ENCODE measurements around the gene L2HGDH.
"Not testable (repeated sequence)": the region's sequence is repeated elsewhere in the genome, so short reads cannot be mapped to it uniquely, and the experiment has no call there.

L2HGDH gene

DNA sequence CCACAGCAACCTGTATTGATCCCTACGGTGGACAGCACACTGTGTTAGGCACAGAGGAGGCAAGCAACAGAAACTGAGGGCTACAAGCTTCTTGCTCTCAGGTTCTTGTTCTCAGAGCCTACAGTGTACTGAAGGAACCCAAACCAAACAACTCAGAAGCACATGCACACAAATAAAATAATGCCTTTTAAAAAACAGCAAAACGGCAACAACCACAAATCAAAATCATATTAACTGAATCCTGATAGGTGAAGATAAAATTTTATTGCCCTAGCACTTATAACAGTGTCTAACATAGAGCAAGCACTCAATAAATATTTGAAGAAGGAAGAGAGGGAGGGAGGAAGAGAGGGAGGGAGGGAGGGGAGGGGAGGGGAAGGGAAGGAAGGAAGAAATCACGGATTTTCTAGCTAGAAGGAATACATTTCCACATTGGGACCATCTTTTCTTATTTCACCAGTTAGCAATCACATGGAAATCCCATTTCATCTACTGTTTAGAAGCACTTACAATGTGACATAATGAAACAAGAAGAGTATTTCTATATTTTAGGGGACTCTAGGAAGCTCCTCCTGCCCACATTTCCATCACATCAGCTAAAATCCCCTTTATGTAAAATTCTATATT, 27.3 kb upstream of the L2HGDH start:
- DNase-seq (ENCODE audit: low spot score) = no peak

DNA sequence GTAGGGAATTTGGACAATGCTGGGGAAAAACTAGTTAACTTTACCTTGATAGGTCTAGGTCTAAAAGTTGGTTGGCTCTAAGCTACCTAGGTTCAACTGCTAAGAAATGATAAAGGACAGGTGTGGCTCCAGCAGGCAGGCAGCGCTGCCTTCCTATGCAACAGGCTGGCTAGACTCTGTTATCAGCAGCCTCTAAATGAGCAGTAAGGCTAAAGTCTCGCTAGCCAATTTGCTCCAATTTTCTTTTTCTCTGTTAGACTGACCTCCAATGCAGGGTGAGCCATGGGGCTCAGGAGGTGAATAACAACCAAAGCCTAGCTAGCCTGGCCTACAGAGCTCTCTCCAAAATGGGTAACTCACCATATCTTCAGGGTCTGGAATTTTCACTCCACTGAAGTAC, 26.6 kb upstream of the L2HGDH start:
- no peak for DNase-seq (ENCODE audit: low spot score)

DNA sequence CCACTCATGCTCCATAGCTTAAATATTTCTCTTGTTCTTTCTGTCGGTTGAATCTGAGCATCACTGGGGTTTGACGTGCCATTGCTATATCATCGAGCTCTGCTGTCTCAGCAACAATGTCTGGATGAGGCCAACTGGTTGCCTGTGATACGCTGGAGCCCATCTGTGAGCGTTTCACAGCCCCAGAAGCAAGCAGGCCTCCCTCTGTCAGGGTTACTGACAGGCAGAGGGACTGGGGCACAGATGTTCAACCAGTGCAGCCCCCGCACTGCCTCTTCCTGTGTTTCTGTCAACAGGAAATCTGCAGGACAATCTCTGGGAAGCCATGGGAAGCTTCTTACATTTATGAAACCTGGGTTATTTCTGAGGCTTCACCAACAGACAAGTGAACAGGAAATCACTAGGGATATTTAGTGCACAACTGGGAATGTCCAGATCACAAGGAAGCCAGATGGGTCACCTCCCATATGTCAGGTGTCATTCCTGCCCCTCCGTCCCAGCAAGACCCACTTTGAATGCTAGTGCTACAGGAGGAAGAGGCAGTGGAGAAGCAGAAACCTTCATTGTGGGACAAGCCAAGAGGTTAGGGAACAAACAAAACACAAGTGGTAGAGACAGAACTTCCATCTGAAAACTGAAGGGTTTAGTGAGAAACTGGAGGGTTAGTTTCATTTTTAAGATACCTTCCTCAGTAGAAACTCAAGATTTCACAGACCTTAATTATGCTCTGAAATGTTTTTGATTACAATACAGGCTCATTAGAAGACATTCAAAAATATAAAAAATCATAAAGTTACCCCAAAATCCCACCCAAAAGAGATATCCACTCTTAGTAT, 24.2 kb upstream of the L2HGDH start:
- DNase-seq (ENCODE audit: low spot score) = no peak

DNA sequence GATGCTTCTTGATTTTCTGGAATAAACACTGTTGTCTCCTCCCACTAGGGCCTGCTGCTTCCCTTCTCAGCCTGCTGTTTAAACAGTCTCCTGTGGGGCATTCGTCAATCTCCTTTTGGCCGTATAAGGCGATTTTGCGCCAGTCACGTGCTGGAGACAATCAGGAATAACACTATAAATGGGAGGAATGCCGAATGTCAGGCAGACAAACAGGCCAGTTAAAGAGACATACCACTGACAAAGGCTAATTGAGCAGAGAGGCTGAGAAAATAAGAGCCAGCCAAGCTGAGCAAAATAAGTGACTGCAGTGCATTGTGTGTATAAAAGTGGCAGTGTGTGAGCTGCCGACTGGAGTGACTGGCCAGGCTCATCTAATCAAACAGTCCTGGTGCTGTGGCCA, 23.4 kb upstream of the L2HGDH start:
- peak; percentile 47 for DNase-seq (ENCODE audit: low spot score)

DNA sequence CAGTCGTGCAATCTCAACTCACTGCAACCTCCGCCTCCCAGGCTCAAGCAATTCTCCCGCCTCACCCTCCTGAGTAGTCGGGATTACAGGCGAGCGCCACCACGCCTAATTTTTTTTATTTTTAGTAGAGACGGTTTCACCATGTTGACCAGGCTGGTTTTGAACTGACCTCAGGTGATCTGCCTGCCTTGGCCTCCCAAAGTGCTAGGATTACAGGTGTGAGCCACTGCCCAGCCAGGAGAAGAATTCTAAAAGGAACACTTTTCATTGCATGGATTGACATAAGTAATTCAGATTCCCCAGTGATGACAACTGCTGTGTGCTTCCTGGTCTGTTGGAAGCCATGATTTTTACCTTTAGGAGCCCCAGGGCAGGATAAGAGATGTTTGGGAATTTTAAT, 22.2 kb upstream of the L2HGDH start:
- peak; percentile 33 for DNase-seq (ENCODE audit: low spot score)

DNA sequence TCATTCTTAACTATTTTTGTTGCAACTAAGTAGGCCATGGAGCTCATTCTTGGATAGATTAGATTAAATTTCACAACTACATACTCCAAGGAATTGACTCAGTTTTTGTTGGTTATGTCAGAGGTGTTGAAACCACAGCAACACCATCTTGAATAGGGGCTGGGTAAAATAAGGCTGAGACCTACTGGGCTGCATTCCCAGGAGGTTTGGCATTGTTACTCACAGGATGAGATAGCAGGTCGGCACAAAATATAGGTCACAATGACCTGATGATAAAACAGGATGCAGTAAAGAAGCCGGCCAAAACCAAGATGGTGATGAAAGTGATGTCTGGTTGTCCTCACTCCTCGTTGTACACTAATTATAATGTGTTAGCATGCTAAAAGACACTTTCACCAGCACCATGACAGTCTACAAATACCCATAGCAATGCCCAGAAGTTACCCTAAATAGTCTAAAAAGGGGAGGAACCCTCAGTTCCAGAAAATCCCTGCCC, 21.0 kb upstream of the L2HGDH start:
- DNase-seq (ENCODE audit: low spot score) = peak; percentile 50

DNA sequence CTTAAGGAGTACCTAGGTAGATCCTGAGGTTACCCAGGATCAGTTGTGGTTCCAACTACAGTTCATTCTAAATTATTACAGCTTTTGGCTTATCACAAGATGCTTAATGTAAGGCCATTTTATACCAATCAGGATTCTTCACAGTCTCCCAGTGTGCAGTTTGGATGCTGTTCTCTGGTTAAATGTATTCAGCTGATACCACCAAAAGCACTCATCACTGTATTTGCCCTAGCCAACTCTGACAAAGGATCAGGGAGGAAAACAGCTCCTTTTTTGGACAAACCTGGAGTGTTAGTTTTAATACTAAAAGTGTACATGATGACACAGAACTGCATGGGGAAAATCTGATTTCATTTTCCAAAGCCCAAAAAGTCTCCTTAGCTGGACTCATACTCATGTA, 19.6 kb upstream of the L2HGDH start:
- no peak for DNase-seq (ENCODE audit: low spot score)

DNA sequence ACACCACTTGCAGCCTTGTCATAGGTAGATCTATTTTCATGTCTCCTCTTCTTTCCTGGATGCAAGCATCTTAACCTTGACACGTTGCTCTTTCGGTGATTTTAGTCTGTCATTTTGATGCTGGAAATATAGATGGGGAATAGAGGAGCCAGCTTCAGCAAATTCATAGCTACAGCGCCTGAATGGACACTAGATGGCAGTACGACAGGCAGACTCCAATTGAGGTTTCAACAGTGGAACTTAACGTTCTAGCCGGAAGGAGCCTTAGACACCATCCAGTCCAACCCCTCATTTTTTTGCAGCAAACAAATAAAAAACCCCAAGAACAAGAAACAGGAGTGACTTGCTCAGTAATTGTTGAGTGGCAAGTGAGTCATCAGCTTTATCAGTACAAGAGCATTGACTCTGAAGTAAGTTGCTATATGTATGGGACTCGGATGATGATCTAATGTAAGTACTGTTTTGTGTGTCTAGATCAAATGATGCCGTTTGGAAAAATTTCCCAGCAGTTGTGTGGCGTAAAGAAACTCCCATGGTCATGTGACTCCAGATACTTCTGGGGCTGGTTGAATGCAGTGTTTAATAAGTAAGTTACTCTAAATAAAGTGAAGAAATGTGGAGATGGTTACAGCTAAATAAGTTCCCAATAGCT, 9.1 kb upstream of the L2HGDH start:
- DNase-seq (ENCODE audit: low spot score) = peak; percentile 93

DNA sequence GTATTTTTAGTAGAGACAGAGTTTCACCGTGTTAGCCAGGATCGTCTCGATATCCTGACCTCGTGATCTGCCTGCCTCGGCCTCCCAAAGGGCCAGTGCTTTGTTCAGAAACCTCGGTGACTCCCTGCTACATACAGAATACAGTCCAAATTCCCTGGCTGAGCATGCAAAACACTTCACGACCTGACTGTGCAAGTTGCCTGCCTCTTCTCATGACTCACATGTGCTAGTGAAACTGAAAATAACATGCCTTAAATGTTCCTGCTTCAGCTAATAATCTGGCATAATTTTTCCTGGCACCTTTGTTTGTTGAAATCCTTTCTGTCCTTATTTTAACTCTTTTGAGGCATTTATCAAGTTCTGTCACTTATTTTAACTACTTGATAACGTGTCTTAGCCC, 8.3 kb upstream of the L2HGDH start:
- DNase-seq (ENCODE audit: low spot score) = peak; percentile 66

DNA sequence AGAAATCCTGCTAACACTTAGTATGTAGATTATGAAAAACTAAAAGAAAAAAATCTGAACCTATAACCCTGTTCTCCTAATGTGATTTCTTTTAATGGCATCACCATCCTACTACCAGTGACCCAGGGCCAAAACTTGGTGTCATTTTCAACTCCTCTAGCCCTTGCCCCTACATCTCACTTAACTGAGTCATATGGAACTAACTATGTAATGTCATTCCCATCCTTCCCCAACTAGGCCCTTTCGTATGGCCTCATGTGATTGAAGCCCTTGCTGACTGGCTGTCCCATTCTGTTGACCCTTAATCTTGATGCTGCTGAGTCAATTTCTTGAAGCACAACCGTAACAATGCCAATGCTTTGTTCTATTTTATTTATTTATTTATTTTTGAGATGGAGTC, 7.7 kb upstream of the L2HGDH start:
- peak; percentile 27 for DNase-seq (ENCODE audit: low spot score)

DNA sequence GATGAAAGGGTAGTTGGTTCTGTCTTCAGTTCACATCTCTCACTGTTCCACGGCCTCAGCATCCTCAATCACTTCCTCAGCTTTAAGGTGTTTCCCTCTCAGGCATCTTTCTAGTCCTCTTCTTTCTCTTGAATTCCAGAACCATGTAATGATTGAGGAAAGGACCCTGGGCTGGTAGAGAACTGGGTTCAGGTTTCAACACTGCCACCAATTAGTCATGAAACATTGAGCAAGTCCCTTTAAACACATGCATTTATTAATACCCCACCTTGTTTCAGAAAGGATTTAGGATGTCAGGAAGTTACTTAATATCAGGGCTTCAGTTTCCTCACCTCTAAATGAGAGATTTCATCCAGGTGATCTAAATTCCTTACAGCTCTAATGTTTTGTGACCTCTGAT, 7.3 kb upstream of the L2HGDH start:
- DNase-seq (ENCODE audit: low spot score) = no peak

DNA sequence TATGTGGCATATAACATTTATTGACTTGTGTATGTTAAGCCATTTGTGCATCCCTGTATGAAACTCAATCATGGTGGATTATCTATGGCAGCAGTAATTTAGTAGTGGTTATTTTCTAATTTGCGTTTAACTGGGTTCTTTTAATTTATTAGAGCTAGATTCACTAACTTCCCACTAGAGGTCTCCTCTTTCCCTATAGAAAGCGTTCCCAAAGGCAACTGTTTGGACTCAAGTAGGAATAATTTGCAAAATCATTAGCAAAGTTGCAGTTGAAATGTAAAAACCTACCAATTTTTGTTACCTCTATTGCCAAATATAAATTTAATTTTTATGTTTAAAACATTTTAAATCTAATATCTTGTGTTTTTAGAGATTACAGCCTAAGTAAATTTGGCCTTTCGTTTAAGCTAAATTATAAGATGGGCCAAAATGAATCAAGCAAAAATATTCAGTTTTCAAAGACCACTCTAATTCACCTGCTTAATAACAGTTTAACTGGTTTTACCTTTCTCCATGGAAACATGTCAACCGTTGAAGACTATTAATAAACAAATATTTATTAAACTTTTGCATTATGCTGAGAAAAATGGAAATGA, 6.1 kb upstream of the L2HGDH start:
- DNase-seq (ENCODE audit: low spot score) = peak; percentile 42

DNA sequence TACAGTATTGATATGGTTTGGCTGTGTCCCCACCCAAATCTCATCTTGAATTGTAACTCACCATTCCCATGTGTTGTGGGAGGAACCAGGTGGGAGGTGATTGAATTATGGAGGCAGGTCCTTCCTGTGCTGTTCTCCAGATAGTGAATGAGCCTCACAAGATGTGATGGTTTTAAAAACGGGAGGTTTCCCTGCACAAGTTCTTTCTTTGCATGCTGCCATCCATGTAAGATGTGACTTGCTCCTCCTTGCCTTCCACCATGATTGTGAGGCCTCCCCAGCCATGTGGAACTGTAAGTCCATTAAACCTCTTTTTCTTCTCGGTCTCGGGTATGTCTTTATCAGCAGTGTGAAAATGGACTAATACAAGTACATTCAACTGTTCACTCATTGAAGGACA, 2.1 kb upstream of the L2HGDH start:
- DNase-seq (ENCODE audit: low spot score) = not testable (repeated sequence)

DNA sequence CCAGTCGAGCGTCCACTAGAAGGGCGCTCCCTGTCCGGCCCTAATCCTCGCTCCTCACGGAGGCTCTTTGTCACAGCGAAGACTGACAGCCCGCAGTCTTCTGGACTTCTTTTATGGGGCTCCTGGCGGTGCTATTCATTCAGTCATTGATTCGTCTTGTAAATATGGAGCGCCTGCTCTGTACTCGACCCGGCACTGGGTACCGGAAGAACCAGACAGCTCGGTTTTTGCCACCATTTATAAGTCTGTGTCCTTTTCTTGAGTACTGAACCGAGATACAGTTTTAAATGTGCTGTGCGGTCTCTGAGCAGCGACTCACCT, 665 bp upstream of the L2HGDH start:
- DNase-seq (ENCODE audit: low spot score) = no peak

DNA sequence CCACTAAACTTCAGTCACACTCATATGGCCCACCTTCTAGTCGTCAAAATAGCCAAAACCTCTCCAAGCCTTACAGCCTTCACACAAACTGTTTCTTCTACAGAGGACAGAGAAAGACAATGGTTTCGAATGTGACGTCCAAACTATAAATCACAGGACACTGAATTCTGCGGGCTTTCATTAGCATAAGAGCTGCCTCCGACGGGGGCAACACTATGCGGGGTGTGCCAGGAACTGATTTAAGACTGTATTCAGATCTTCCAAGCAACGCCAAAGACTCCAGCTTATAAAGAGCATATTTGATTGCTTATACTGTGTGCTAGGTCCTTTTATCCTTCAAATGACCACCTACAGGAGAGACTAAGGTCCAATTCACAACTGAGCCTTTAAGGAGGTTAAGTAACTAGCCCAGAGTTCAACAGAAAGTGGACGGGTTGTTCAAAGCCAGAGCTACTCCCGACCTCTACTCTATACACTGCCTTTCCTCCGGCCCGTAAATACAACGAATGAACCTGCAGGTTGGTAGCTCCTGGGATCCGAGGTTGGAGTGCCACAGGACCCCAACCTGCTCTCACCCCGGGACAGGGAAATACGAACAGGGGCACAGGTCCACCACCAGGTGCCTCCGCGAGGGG, 575 bp downstream of the L2HGDH start:
- DNase-seq (ENCODE audit: low spot score) = peak; percentile 35

DNA sequence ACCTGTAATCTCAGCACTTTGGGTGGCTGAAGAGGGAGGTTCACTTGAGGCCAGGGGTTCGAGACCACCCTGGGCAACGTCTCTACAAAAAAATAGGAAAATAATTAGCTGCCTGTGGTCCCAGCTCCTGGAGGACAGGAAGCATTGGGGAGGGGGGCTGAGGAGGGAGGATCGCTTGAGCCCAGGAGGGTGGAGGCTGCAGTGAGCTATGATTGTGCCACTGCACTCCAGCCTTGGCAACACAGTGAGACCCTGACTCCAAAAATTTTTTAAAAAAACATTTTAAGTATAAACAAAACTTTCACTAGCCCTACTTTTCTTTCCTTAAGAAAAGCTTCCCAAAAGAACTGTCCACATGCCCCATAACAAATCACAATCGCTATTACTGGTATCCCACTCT, 1.6 kb downstream of the L2HGDH start:
- DNase-seq (ENCODE audit: low spot score) = no peak

DNA sequence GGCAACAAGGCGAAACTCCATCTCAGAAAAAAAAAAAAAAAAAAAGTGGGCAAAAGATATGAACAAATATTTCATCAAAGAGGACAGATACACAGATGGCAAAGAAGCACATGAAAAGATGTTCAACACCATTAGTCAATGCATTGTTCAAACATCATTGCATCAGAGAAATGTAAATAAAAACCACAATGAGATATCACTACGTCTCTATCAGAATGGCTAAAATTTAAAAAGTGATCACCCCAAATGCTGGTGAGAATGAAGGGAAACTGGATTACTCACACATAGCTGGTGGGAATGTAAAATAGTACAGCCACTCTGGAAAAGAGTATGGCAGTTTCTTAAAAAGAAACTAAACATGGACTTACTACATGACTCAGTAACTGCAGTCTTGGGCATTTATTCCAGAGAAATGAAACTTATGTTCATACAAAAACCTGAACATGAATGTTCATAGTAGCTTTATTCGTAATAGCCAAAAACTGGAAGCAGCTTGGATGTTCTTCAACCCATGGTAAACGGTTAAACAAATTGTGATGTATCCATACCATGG, 3.6 kb downstream of the L2HGDH start:
- peak; percentile 16 for DNase-seq (ENCODE audit: low spot score)

DNA sequence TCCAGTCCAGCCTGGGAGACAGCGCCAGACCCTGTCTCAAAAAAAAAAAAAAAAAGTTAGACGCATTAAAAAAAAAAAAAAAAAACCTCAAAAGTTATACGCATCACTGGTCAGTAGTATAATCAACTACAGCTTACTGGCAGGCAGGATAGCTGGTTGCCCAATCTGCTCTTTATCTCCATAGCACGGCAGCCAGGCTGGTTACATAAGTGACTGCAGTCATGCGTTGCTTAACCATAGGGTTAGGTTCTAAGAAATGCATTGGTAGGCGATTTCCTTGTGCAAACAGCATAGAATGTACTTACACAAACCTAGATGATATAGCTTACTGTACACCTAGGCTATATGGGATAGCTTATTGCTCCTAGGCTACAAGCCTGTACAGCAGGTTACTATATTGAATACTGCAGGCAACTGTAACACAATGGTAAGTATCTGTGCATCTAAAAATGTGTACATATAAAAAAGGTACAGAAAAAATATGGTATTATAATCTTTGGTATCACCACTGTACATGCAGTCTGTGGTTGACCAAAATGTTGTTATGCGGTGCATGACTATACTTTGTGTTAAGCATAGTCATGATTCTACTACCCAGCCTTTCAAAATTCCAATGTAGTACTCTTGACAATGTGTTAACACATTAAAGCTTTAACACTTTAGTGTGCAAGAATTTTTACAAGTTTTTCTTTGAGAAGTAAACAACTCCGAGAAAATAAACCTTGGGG, 8.1 kb downstream of the L2HGDH start:
- DNase-seq (ENCODE audit: low spot score) = peak; percentile 86

DNA sequence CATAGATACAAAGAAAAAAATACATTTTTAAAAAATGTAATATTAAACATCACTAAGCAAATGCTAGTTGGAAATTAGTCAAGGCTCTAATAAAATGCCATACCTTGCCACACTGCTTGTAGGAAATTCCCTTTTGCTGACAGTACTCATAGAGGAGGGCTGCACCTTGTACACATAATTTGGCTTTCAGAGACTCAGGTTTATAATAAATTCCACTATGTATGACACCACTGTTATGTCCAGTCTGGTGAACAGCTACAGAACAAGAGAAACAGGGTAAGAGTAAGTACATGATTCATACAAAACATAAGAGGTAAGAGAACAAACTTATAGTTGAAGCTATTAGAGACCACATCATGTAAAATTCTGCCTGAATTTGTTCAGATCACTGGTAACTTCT, 10.1 kb downstream of the L2HGDH start:
- DNase-seq (ENCODE audit: low spot score) = peak; percentile 81

DNA sequence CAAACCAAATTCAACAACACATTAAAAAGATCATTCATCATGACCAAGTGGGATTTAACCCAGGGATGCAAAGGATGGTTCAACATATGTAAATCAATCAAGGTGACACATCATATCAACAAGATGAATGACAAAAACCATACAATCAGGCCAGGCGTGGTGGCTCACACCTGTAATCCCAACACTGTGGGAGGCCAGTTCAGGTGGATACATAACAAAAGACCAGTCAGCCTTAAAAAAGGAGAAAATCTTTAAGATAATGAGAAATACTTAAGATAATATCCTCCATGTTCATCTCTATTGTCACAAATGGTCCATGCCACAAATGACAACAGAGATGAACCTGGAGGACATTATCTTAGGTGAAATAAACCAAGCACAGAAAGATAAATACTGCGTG, 12.4 kb downstream of the L2HGDH start:
- DNase-seq (ENCODE audit: low spot score) = no peak

DNA sequence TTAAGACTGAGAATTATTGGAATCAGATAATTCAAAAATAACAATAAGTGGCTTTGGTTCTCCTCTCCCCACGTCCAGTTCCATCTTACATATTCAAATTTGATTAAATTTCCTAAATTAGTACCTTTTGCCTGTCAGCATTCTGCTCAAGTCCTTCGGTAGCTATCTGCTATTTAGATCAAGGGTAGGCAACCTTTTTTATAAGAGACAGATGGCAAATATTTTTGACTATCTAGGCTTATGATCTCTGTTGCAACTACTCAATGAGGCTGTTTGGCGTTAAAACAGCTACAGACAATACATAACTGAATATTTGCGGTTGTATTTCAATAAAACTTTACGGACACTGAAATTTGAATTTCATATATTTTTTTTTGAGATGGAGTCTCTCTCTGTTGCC, 21.7 kb downstream of the L2HGDH start:
- DNase-seq (ENCODE audit: low spot score) = no peak
